GM21528 (cell line): Measurements from ENCODE around the gene FMNL2.

Experiments
- ATAC-seq: cut with Tn5 transposase; IDR thresholded peaks from one replicate; pipeline ENCODE4 v1.9.1; 2021; ENCODE audit warnings: mild to moderate bottlenecking, moderate library complexity; ENCODE audit not compliant: unreplicated experiment, low FRiP score

FMNL2 gene

DNA sequence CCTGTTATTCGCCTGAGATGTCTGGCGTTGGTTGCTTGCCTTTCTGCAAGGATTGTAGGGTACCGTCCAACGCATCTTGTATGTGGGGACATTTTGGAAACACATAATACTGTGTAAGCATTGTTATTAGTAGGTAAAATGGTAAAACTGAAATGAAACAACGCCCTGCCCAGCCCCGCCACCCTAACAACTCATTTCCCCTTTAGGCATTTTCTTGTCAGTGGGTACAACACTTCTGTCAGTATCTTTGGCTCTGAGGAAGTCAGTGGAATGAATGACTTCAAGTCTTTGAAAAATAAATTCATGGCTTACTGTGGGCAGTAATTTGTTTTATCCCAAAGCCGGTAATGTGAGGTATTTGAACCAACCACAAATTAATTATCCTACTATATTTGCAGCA, 86.0 kb downstream of the FMNL2 start:
- ATAC-seq: no peak

DNA sequence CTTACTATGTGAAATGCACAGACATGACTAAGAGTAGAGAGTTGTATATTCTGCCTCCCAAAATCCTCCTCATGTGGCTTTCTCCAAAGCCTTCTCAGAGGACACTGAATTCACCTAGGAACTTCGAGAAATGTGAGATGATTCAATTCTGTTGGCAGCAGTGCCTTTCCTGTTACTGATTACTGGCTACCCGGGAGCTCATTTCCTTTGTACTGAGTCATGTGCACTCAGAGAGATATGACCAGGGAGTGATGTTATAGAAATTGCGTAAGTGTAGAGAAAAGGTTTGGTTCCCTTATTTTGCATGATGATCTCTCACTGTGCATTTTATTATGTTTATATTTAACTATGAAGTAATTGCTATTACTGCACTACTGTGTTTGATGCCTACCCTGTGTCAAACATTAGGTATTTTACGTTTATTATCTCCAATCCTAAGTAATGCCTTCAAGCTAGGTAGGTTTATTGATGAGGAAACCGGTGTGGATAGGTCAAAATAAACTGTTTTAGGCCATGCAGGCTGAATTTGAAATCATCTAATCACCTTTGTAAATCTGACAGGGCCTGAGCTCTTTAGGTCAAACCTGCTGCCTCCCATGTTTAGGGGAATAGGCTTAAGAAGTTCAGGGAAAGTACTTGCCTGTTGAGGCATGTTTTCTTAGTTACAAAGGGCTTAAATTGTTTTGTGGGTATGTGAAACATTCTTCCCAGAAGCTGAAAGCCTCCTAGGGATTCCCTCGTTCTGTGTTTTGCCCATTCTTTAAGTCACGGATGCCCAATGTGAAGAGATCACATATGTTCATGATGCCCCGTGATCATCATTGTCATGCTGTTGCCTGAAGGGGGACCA, 86.8 kb downstream of the FMNL2 start:
- peak; percentile 73 for ATAC-seq

GRCh38 chr2:152423684-152424083, 88.7 kb downstream of the FMNL2 start:
- ATAC-seq: no peak

GRCh38 chr2:152425765-152426727, 91.1 kb downstream of the FMNL2 start:
- no peak for ATAC-seq

- ATAC-seq: no peak
Observed at GRCh38 chr2:152426801-152427200, 91.8 kb downstream of the FMNL2 start.

DNA sequence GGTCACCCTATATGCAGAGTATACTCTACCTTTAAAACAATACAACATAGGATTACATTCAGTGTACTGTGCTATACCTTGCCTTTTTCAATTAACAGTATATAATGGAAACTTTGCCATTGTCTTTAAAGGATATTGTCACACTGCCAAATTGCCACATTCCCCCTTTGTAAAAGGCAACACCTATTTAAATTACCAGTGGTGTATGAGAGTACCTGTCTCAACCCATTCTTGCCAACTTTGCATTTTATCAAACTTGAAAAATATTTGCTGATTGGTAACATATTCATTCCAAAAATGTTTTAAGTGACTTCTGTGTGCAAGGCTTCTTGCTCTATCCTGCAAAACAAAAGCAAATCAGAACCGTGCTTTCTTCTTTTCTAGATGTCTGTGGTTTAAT, 92.9 kb downstream of the FMNL2 start:
- ATAC-seq: no peak

GRCh38 chr2:152428800-152429582, 94.0 kb downstream of the FMNL2 start:
- ATAC-seq: no peak

DNA sequence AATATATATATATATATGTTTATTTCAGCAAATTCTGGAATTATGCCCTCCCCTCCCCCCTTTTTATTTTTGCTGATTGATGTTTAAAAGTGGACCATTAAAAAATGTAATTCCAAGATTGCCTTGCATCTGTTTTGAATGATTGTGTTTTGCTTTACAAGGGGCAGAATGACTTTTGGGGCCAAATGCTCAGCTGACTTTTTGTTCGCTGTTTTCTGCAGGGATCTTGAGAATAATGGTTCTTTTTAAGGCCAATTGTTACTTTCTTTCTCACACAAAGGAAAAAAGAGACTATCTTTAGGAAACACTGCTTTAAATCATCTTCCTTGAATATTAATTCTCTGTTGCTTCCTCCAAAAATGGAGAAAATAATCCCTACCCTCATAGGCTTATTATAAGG, 95.9 kb downstream of the FMNL2 start:
- ATAC-seq: no peak

- ATAC-seq: no peak
Observed at GRCh38 chr2:152431370-152432098, 96.6 kb downstream of the FMNL2 start.

GRCh38 chr2:152432206-152432653, 97.3 kb downstream of the FMNL2 start:
- no peak for ATAC-seq

- ATAC-seq: no peak
Observed at GRCh38 chr2:152432765-152433164, 97.8 kb downstream of the FMNL2 start.

DNA sequence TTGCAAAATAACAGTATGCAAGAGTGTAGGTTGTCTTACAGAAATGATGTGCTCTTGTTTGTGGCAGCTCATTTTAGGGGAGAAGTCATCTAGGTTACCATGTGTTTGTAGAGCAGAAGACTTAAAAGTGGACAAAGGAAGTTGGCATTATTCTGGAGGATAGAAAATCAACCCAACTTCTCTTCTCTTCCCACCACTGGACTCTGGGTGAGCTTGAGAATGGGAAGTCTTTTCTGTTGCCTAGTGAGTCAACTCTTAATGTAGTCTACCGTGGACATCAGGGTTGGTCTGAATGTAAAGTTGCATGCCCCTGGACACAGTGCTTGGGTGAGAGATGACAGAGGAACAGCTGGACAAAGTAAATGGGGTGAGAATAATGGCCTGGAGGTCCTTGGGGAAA, 98.3 kb downstream of the FMNL2 start:
- ATAC-seq: no peak

- no peak for ATAC-seq
Observed at GRCh38 chr2:152433791-152434190, 98.8 kb downstream of the FMNL2 start.

- ATAC-seq: no peak
Observed at GRCh38 chr2:152434395-152435182, 99.6 kb downstream of the FMNL2 start.

DNA sequence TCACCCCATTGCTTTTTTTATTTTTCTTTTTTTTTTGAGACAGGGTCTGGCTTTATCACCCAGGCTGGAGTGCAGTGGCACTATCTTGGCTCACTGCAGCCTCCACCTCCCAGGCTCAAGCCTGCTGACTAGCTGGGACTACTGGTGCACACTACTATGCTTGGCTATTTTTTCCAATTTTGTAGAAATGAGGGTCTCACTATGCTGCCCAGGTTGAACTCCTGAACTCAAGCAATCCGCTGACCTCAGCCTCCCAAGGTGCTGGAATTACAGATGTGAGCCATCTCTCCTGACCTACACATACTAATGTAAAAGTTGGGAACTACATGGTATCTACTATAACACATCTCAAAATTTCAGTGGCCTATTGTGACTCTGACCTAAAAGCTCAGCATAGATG, 101.2 kb downstream of the FMNL2 start:
- ATAC-seq: no peak

GRCh38 chr2:152437276-152438108, 102.5 kb downstream of the FMNL2 start:
- no peak for ATAC-seq

GRCh38 chr2:152440049-152440448, 105.1 kb downstream of the FMNL2 start:
- ATAC-seq: no peak

- no peak for ATAC-seq
Observed at GRCh38 chr2:152440460-152440859, 105.5 kb downstream of the FMNL2 start.
